ENCODE results near the gene LEAP2. TPM values are rescaled to one million over a fixed set of nuclear protein-coding genes. Genes with fewer than 3 reads are reported as not detected.

The LEAP2 gene
- polyA plus RNA-seq, 2 of the 4 experiments (the other 2 are of a cell fraction), result 1.6 to 4.8 TPM

DNA sequence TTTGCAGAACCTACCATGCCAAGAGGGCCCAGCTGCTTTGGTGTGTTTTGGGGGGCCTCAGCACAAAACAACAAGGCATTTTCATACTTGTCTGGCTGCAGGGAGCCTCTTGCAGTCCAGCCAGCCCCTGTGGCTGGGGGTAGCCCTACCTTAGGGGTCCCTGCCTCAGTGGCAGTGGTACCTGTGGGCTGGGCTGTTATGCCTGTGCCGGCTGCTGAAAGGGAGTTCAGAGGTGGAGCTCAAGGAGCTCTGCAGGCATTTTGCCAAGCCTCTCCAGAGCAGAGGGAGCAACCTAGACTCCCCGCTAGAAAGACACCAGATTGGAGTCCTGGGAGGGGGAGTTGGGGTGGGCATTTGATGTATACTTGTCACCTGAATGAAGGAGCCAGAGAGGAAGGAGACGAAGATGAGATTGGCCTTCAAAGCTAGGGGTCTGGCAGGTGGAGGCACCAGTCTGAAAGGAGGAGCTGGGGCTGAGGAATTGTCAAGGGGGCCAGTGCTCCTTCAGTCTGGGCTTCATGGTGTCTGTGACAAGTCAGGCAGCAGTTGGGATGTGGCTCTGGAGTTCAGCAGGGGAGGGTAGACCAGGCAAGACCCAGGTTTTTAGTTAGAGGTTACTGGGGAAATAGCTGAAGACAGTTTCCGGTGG lies 44.5 kb upstream of the LEAP2 start:
- Histone ChIP-seq H3K4me2 (peak overlapping the region; percentile 92), H3K9me3 (no peaks in the 10 kb centered on the region), H3K27ac (no peak overlapping the region), H3K4me1 (peaks cover 3% of the 10 kb centered on the region; the same call in 1 of the 3 replicates), H3K4me3 (peak overlapping the region; percentile 59; the same call in 1 of the 3 replicates)
- ChIA-PET POLR2A (no interaction called here), CTCF (interaction anchor here (0.6 to 8.9 kb wide), 29 partner anchors 10 to 534 kb away, joined by 3 to 82 read pairs (median 7); partner anchors contain the start of genes CCNI2, GDF9, LEAP2 and UQCRQ)
- no peak for FAIRE-seq
- no peak for TF ChIP-seq RCOR1 (IDR thresholded peaks at IDR 0.05; ENCODE audit: low read depth, low read length)
- no peak for TF ChIP-seq SMC3 (IDR thresholded peaks at IDR 0.05)
- no peak for TF ChIP-seq ZSCAN20 (CRISPR knock-in tag; IDR thresholded peaks at IDR 0.05)
- TF ChIP-seq CTCF (IDR thresholded peaks at IDR 0.05), result no peak
- TF ChIP-seq NR3C1 (IDR thresholded peaks at IDR 0.05), result no peak
- no peak for TF ChIP-seq CBX2 (IDR thresholded peaks at IDR 0.05; ENCODE audit: borderline replicate concordance, low read depth)
- TF ChIP-seq, protein P1, sequence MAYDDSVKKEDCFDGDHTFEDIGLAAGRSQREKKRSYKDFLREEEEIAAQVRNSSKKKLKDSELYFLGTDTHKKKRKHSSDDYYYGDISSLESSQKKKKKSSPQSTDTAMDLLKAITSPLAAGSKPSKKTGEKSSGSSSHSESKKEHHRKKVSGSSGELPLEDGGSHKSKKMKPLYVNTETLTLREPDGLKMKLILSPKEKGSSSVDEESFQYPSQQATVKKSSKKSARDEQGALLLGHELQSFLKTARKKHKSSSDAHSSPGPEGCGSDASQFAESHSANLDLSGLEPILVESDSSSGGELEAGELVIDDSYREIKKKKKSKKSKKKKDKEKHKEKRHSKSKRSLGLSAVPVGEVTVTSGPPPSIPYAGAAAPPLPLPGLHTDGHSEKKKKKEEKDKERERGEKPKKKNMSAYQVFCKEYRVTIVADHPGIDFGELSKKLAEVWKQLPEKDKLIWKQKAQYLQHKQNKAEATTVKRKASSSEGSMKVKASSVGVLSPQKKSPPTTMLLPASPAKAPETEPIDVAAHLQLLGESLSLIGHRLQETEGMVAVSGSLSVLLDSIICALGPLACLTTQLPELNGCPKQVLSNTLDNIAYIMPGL (CRISPR knock-in tag; IDR thresholded peaks at IDR 0.05; ENCODE audit: borderline replicate concordance), result no peak
- no peak for TF ChIP-seq POLR2A (IDR thresholded peaks at IDR 0.05; ENCODE audit: low read length)
- TF ChIP-seq MAZ (IDR thresholded peaks at IDR 0.05; ENCODE audit: borderline replicate concordance, low read depth, low read length), result no peak
- no peak for TF ChIP-seq HES2 (IDR thresholded peaks at IDR 0.05)
- ATAC-seq, result no peak
- WGBS (ENCODE audit: missing lambda C conversion rate), result 82% methylated on average over 4 of the region's 4 CpGs
- no peak for DNase-seq (ENCODE audit: low read depth in 1 of 2, low spot score in 1 of 2)

DNA sequence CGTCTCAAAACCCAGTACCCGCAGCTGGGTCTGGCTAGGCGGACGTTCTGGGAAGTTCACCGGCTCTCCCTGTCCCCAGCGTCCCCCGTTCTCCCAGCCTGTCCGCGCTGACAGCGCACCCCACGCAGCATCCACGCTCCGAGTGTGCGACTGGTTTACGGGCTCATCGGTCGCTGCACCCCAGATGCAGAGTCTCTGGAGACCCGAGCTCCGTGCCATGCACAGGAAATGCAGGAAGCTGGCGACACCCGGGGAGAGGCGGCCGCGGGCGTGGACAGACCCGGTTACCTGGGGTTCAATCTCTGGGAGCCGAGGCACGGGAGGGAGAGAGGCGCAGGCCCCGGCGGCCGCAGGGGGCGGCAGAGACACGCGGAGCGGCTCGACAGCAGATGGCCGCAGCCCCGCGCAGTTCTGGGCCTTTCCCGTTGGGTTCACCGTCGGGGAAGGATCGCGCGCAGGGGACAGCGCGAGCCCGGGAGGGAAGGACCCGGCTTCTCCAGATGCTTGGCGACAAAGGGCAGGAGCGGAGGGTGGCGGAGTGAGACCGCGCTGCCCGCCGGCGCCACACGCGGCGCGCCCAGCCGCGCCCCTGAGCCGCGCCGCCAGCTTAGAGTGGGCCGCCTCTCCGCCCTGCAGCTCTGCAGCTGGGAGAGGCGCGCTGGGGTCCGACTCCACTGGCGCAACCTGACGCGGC lies 43.6 kb upstream of the LEAP2 start:
- ATAC-seq, result peak; percentile 94
- POLR2A ChIA-PET, result interaction anchor here (0.9 to 1.2 kb wide), 2 partner anchors 10 to 36 kb away, joined by 4 to 5 read pairs; partner anchors contain the start of genes GDF9 and UQCRQ
- TF ChIP-seq, protein P2, sequence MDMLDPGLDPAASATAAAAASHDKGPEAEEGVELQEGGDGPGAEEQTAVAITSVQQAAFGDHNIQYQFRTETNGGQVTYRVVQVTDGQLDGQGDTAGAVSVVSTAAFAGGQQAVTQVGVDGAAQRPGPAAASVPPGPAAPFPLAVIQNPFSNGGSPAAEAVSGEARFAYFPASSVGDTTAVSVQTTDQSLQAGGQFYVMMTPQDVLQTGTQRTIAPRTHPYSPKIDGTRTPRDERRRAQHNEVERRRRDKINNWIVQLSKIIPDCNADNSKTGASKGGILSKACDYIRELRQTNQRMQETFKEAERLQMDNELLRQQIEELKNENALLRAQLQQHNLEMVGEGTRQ (IDR thresholded peaks at IDR 0.05), result no peak
- TF ChIP-seq HEYL (CRISPR knock-in tag; IDR thresholded peaks at IDR 0.05) (no peak), NR3C1 (IDR thresholded peaks at IDR 0.05) (no peak), PHF8 (IDR thresholded peaks at IDR 0.05; ENCODE audit: borderline replicate concordance, low read depth) (no peak; the same call in 1 of the 2 replicates), CTCF (IDR thresholded peaks at IDR 0.05) (peak; percentile 69), NFE2L2 (conservative IDR thresholded peaks at IDR 0.05; ENCODE audit: low read length) (no peak), ZNF302 (CRISPR knock-in tag; IDR thresholded peaks at IDR 0.05) (no peak), HOXB13 (CRISPR knock-in tag; IDR thresholded peaks at IDR 0.05; ENCODE audit: low read depth) (no peak), ZSCAN20 (CRISPR knock-in tag; IDR thresholded peaks at IDR 0.05) (no peak), NPAS2 (CRISPR knock-in tag; IDR thresholded peaks at IDR 0.05; ENCODE audit: borderline replicate concordance) (no peak), POLR2A (IDR thresholded peaks at IDR 0.05; ENCODE audit: low read length) (peak; percentile 37; the same call in 1 of the 2 replicates), HES2 (IDR thresholded peaks at IDR 0.05) (no peak), BHLHE40 (IDR thresholded peaks at IDR 0.05; ENCODE audit: low read depth, low read length) (no peak; the same call in 1 of the 2 replicates), ZFP36 (IDR thresholded peaks at IDR 0.05; ENCODE audit: borderline replicate concordance, partially characterized antibody) (no peak), HOXB5 (CRISPR knock-in tag; IDR thresholded peaks at IDR 0.05) (no peak), ATOH8 (CRISPR knock-in tag; IDR thresholded peaks at IDR 0.05; ENCODE audit: low read depth) (no peak), TP53 (CRISPR knock-in tag; IDR thresholded peaks at IDR 0.05) (no peak), JUNB (IDR thresholded peaks at IDR 0.05) (no peak), EHF (CRISPR knock-in tag; IDR thresholded peaks at IDR 0.05) (no peak), CBX2 (IDR thresholded peaks at IDR 0.05; ENCODE audit: borderline replicate concordance, low read depth) (no peak), ZC3H11A (IDR thresholded peaks at IDR 0.05) (no peak)

More for the DNA sequence above, 43.6 kb upstream of the LEAP2 start:
- Histone ChIP-seq H3K4me2 (peak overlapping the region; percentile 92), H3K4me1 (peaks cover 3% of the 10 kb centered on the region; the same call in 1 of the 3 replicates), H3K27ac (peak overlapping the region; percentile 75 to 96), H3K4me3 (peak overlapping the region; percentile 59), H3K9me3 (no peaks in the 10 kb centered on the region)
- FAIRE-seq, result no peak
- DNase-seq (ENCODE audit: low read depth in 1 of 2, low spot score in 1 of 2), result peak; percentile 75 to 95
- CTCF ChIA-PET, result interaction anchor here (0.6 to 8.9 kb wide), 33 partner anchors 9 to 328 kb away, joined by 3 to 82 read pairs (median 5); partner anchors contain the start of genes CCNI2, GDF9, LEAP2 and SOWAHA
- WGBS (ENCODE audit: missing lambda C conversion rate), result 14% methylated on average over 44 of the region's 75 CpGs
